Small intestine (tissue), 7 donors: Measurements from ENCODE around the gene CHID1. TPM values are rescaled to one million over a fixed set of nuclear protein-coding genes. Genes with fewer than 3 reads are reported as not detected.

Source experiments
- DNase-seq, 2 donors: peaks; one replicate each; pipeline versions ENCODE4 v3.0.0 to v3.0.0-alpha.2; 2013
- FAIRE-seq: peaks from 2 replicates; lab custom pipeline; 2012; peaks lifted over from hg19 to GRCh38; lab: Jason Lieb, UNC
- H3K27ac ChIP-seq, 3 donors: one replicate each; pipeline ENCODE4 v1.5.1; 2013; ENCODE audit warnings: low read length in 2 of 3, mild to moderate bottlenecking in 2 of 3, control low read depth in 1 of 3, inconsistent platforms in 1 of 3, low read depth in 1 of 3, moderate library complexity in 1 of 3
- H3K27me3 ChIP-seq, 3 donors: one replicate each; pipeline ENCODE4 v1.6.1; 2013; ENCODE audit warnings: low read length in 3 of 3, inconsistent platforms in 1 of 3; ENCODE audit not compliant: control insufficient read depth in 3 of 3, insufficient read depth in 3 of 3
- H3K36me3 ChIP-seq, 3 donors: one replicate each; pipeline ENCODE4 v1.6.1; 2013; ENCODE audit warnings: low read length in 3 of 3, inconsistent platforms in 1 of 3, low read depth in 1 of 3, mild to moderate bottlenecking in 1 of 3, moderate library complexity in 1 of 3; ENCODE audit not compliant: control insufficient read depth in 3 of 3, insufficient read depth in 2 of 3
- H3K4me1 ChIP-seq, 3 donors: one replicate each; pipeline ENCODE4 v1.6.1; 2013; ENCODE audit warnings: low read length in 2 of 3, inconsistent platforms in 1 of 3, low read depth in 1 of 3, mild to moderate bottlenecking in 1 of 3, moderate library complexity in 1 of 3; ENCODE audit not compliant: control insufficient read depth in 3 of 3, insufficient read depth in 2 of 3
- H3K4me3 ChIP-seq, 3 donors: one replicate each; pipeline ENCODE4 v1.5.1; 2013; ENCODE audit warnings: low read length in 3 of 3, control low read depth in 1 of 3, inconsistent platforms in 1 of 3, low read depth in 1 of 3, mild to moderate bottlenecking in 1 of 3, moderate library complexity in 1 of 3
- H3K9me3 ChIP-seq, 2 donors: one replicate each; pipeline ENCODE4 v1.6.1; 2013; ENCODE audit warnings: low read depth in 1 of 2, low read length in 1 of 2; ENCODE audit not compliant: control insufficient read depth in 2 of 2, insufficient read depth in 1 of 2
- WGBS, 3 donors: extraction: QIAGEN DNeasy Blood & Tissue Kit; methylation state at CpG; one replicate each; pipeline ENCODE4 v1.1.7; 2013; 5-methylcytosine and 5-hydroxymethylcytosine counted together
- polyA plus RNA-seq, 4 donors: library from polyadenylated mRNA; stranded (reverse) in 3 of 4; unstranded in 1 of 4; fragments of 200-250 nt in 3 of 4; fragments of 120-200 nt in 1 of 4; gene quantifications; one replicate each; pipeline versions ENCODE4 v1.2.1 to v1.2.3, GENCODE V29; 2013
- donor health status: healthy with polysubstance abuse.
- donor health status: control.
- donor health status: control.
- donor health status: Bipolar disorder and iron deficiency.
- donor health status: healthy.

Gene CHID1
- polyA plus RNA-seq, 4 donors, result 13.6 to 94.4 (median 42.1) TPM

DNA sequence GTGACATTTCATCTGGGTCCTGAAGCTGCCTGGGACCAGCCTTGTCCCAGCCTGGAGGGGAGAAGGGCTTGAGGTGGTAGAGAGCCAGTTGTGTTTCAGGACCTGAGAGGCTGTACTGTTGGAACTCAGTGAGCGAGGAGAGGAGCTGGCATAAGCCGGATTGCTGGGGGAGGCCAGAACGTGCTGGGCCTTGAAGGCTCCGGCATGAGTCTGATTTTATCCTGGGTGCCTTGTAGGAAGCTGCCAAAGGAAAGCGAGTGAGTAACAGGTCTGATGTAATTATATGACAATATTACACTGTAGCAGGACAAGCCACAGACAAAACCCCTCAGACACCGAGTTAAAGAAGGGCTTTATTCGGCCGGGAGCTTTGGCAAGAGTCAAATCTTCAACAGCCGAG lies 32.2 kb upstream of the CHID1 start:
- H3K4me1 ChIP-seq, result peaks cover 3 to 64% (median 6%) of the 10 kb centered on the region in 3 donors
- WGBS, 3 donors, result 29 to 59% (median 40%) methylated on average over 9 of the region's 9 CpGs
- peak overlapping the region; percentile 67 to 97 (median 69) for H3K27ac ChIP-seq
- peak; percentile 42 to 61 for DNase-seq
- peaks cover 2 to 44% (median 2%) of the 10 kb centered on the region in 3 donors for H3K36me3 ChIP-seq
- no peak for FAIRE-seq
- H3K4me3 ChIP-seq, result peak overlapping the region in 1 of 3 donors; percentile 2
- H3K27me3 ChIP-seq, result no peaks in the 10 kb centered on the region
- H3K9me3 ChIP-seq, result no peaks in the 10 kb centered on the region

GRCh38 chr11:940496-941135 lies 30.0 kb upstream of the CHID1 start:
- no peak for FAIRE-seq
- H3K4me1 ChIP-seq, result peaks cover 4 to 68% (median 6%) of the 10 kb centered on the region in 3 donors

GRCh38 chr11:937841-938261 lies 27.2 kb upstream of the CHID1 start:
- FAIRE-seq (no peak), DNase-seq (peak; percentile 58 to 65)
- Histone ChIP-seq H3K27me3 (no peaks in the 10 kb centered on the region), H3K4me1 (peaks cover 4 to 64% (median 9%) of the 10 kb centered on the region in 3 donors), H3K27ac (peak overlapping the region in 2 of 3 donors; percentile 13 to 89), H3K36me3 (peaks cover 0 to 27% (median 0%) of the 10 kb centered on the region in 3 donors), H3K4me3 (no peak overlapping the region), H3K9me3 (no peaks in the 10 kb centered on the region)
- 51 to 67% (median 64%) methylated on average over 10 of the region's 10 CpGs for WGBS, 3 donors

More at GRCh38 chr11:940496-941135, 30.0 kb upstream of the CHID1 start:
- no peak overlapping the region for H3K4me3 ChIP-seq
- no peaks in the 10 kb centered on the region for H3K27me3 ChIP-seq
- peaks cover 0 to 34% (median under 1%) of the 10 kb centered on the region in 3 donors for H3K36me3 ChIP-seq
- DNase-seq, result peak in 1 of 2 donors; percentile 17
- peak overlapping the region; percentile 38 to 97 (median 54) for H3K27ac ChIP-seq
- no peaks in the 10 kb centered on the region for H3K9me3 ChIP-seq
- 55 to 65% (median 64%) methylated on average over 11 of the region's 11 CpGs for WGBS, 3 donors

DNA sequence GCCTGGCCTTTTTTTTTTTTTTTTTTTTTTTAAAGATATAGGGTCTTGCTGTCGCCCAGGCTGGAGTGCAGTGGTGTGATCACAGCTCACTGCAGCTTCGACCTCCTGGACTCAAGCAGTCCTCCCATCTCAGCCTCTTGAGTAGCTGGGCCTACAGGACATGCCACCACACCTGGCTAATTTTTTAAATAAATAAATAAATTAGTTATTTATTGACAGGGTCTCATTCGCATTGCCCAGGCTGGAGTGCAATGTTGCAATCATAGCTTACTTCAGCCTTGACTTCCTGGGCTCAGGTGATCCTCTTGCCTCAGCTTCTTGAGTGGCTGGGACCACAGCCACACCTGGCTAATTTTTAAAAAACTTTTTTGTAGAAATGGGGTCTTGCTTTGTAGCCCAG lies 25.6 kb upstream of the CHID1 start:
- Histone ChIP-seq H3K4me3 (no peak overlapping the region), H3K36me3 (peaks cover 0 to 28% (median 0%) of the 10 kb centered on the region in 3 donors), H3K27me3 (no peaks in the 10 kb centered on the region), H3K27ac (peak overlapping the region in 2 of 3 donors; percentile 60 to 89), H3K9me3 (no peaks in the 10 kb centered on the region), H3K4me1 (peaks cover 4 to 51% (median 6%) of the 10 kb centered on the region in 3 donors)
- 28 to 79% (median 52%) methylated on average over 3 of the region's 3 CpGs for WGBS, 3 donors
- FAIRE-seq, result no peak
- DNase-seq, result peak; percentile 75 to 81

- 24 to 62% (median 35%) methylated on average over 6 of the region's 6 CpGs for WGBS, 3 donors
- Histone ChIP-seq H3K9me3 (no peaks in the 10 kb centered on the region), H3K4me1 (peaks cover 2 to 42% (median 6%) of the 10 kb centered on the region in 3 donors), H3K27me3 (no peaks in the 10 kb centered on the region), H3K36me3 (peaks cover 0 to 24% (median 0%) of the 10 kb centered on the region in 3 donors), H3K4me3 (no peak overlapping the region), H3K27ac (peak overlapping the region in 2 of 3 donors; percentile 47 to 64)
- no peak for FAIRE-seq
- DNase-seq, result peak; percentile 49 to 54
Observed at GRCh38 chr11:934527-934926, 23.9 kb upstream of the CHID1 start.

- DNase-seq (no peak), FAIRE-seq (no peak)
- H3K4me1 ChIP-seq, result peaks cover 2 to 43% (median 6%) of the 10 kb centered on the region in 3 donors
- WGBS, 3 donors, result 78 to 84% (median 80%) methylated on average over 7 of the region's 7 CpGs
- peaks cover 0 to 28% (median 0%) of the 10 kb centered on the region in 3 donors for H3K36me3 ChIP-seq
- no peak overlapping the region for H3K4me3 ChIP-seq
- no peaks in the 10 kb centered on the region for H3K27me3 ChIP-seq
- peak overlapping the region in 2 of 3 donors; percentile 64 to 77 for H3K27ac ChIP-seq
- no peaks in the 10 kb centered on the region for H3K9me3 ChIP-seq
Observed at GRCh38 chr11:933936-934335, 23.3 kb upstream of the CHID1 start.

DNA sequence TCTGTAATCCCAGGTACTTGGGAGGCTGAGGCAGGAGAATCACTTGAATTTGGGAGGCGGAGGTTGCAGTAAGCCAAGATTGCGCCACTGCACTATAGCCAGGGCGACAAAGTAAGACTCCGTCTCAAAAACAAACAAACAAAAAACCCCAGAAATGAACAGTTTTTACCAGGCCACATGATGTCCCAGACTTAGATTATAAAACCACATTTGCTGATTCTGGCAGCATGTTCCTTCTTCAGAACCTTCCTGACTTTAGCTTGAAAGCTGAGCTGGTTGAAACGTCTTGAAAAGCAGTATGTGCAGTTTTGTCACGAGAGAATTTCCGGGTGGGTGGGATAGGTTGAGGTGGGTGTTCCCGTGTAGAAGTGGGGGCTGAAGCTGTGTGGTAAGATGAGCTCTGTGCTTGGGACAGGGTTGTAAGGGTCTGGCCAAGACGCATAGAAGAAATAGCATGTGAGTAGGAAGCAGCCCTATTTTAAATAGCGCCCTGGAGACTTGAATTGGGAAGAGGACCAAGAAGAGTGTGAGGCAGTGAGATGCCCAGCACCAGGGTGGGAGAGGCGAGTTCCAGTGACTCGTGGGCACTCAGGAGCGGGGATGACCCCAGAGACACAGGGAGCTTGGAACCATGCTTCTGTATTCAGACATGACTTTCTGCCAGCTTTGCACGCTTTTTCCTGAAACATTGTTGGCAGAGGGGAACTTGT lies 22.7 kb upstream of the CHID1 start:
- WGBS, 3 donors, result 61 to 68% (median 65%) methylated on average over 14 of the region's 14 CpGs
- Histone ChIP-seq H3K27ac (peak overlapping the region in 1 of 3 donors; percentile 77), H3K36me3 (peaks cover 0 to 27% (median 0%) of the 10 kb centered on the region in 3 donors), H3K4me1 (peaks cover 2 to 48% (median 12%) of the 10 kb centered on the region in 3 donors), H3K27me3 (no peaks in the 10 kb centered on the region), H3K9me3 (no peaks in the 10 kb centered on the region), H3K4me3 (no peak overlapping the region)
- DNase-seq, result no peak
- no peak for FAIRE-seq

GRCh38 chr11:932435-932834 lies 21.8 kb upstream of the CHID1 start:
- Histone ChIP-seq H3K4me3 (no peak overlapping the region), H3K4me1 (peaks cover 0 to 46% (median 11%) of the 10 kb centered on the region in 3 donors), H3K27ac (no peak overlapping the region), H3K36me3 (peaks cover 0 to 28% (median 0%) of the 10 kb centered on the region in 3 donors), H3K9me3 (no peaks in the 10 kb centered on the region), H3K27me3 (no peaks in the 10 kb centered on the region)
- DNase-seq (no peak), FAIRE-seq (no peak)
- 71 to 93% (median 73%) methylated on average over 4 of the region's 4 CpGs for WGBS, 3 donors
